Measurements from ENCODE around the gene PAQR8. TPM values are rescaled to one million over a fixed set of nuclear protein-coding genes. Genes with fewer than 3 reads are reported as not detected.

The PAQR8 gene
- total RNA-seq, 1 experiment from 2014 or later, result 3.0 TPM

- Histone ChIP-seq H3K4ac (ENCODE audit: low read depth, low read length) (no peak overlapping the region), H4K91ac (ENCODE audit: insufficient read length, low read depth, low read length) (no peak overlapping the region), H3K79me1 (ENCODE audit: insufficient read depth, low read depth, low read length, poor library complexity, severe bottlenecking) (no peaks in the 10 kb centered on the region), H3K4me1 (ENCODE audit: insufficient read depth, low read length) (peaks cover 9% of the 10 kb centered on the region; the same call in 1 of the 2 replicates), H3K23me2 (ENCODE audit: insufficient read length, low read depth, low read length, poor library complexity, severe bottlenecking) (peaks cover 15% of the 10 kb centered on the region), H3K14ac (ENCODE audit: insufficient read depth, low read length) (no peak overlapping the region), H3K9me3 (ENCODE audit: control insufficient read depth, low read depth, low read length) (no peaks in the 10 kb centered on the region), H2BK20ac (ENCODE audit: low read depth, low read length, poor library complexity, severe bottlenecking) (no peak overlapping the region), H2AFZ (ENCODE audit: low read length) (no peak overlapping the region), H4K5ac (ENCODE audit: insufficient read length, low read depth, low read length) (no peak overlapping the region), H3K4me2 (ENCODE audit: insufficient read depth, insufficient read length, low read length) (peak overlapping the region; percentile 76), H3K18ac (ENCODE audit: insufficient read length, low read depth, low read length) (no peak overlapping the region), H4K20me1 (ENCODE audit: control insufficient read depth, insufficient read depth, insufficient read length) (no peaks in the 10 kb centered on the region), H3K27ac (ENCODE audit: insufficient read length, low read depth, low read length) (no peak overlapping the region), H4K8ac (replicated peaks; ENCODE audit: insufficient read length, low read depth, low read length) (no peak overlapping the region), H2BK12ac (ENCODE audit: insufficient read length, low read depth, low read length) (no peak overlapping the region), H3K79me2 (ENCODE audit: insufficient read depth, low read length) (no peaks in the 10 kb centered on the region), H3K23ac (ENCODE audit: insufficient read length, low read depth, low read length) (no peak overlapping the region), H3T11ph (ENCODE audit: low read length) (no peak overlapping the region), H3K9ac (ENCODE audit: extremely low read depth, insufficient read length, low read length) (no peak overlapping the region), H2BK5ac (ENCODE audit: insufficient read length, low read length) (no peak overlapping the region), H2BK120ac (ENCODE audit: low read depth, low read length, poor library complexity, severe bottlenecking) (no peak overlapping the region), H3K27me3 (ENCODE audit: insufficient read depth, low read length) (no peaks in the 10 kb centered on the region; the same call in 1 of the 2 replicates), H2BK15ac (ENCODE audit: low read depth, low read length) (no peak overlapping the region), H2AK5ac (ENCODE audit: insufficient read length, low read length) (no peak overlapping the region), H3K56ac (ENCODE audit: insufficient read length, low read depth, low read length) (no peak overlapping the region)
- Mint-ChIP-seq H3K4me3 (peak overlapping the region; percentile 90 to 99), H3K36me3 (ENCODE audit: insufficient read depth in 1 of 3, low read depth in 3 of 3) (peaks cover 0 to 10% (median 5%) of the 10 kb centered on the region in 3 experiments; a peak in 5 of 7 replicates), H3K9me3 (no peaks in the 10 kb centered on the region), H3K27ac (no peak overlapping the region), H3K4me1 (peaks cover 16 to 18% of the 10 kb centered on the region in 2 experiments), H3K27me3 (ENCODE audit: low read depth) (peaks cover 37% of the 10 kb centered on the region)
- no CpG with 5 or more reads among the region's 8 CpGs for WGBS (ENCODE audit: extremely low coverage, insufficient read length, low lambda C conversion rate)
- no peak for DNase-seq
- TF ChIP-seq CTCF (conservative IDR thresholded peaks at IDR 0.05), result no peak
Observed at GRCh38 chr6:52363228-52363867, 1.4 kb downstream of the PAQR8 start.

All from H9 (cell line).